ENCODE data around the gene PDE6C.

GRCh38 chr10:93687737-93688136 is 75.4 kb downstream of the PDE6C start:
- TF ChIP-seq CTCF (IDR thresholded peaks at IDR 0.05) (no peak), EZH2 (IDR thresholded peaks at IDR 0.05) (no peak), EZH2phosphoT487 (IDR thresholded peaks at IDR 0.05) (no peak)
